ENCODE data around the gene EEF1E1. TPM values are rescaled to one million over a fixed set of nuclear protein-coding genes. Genes with fewer than 3 reads are reported as not detected.

EEF1E1 gene
- total and polyA plus RNA-seq, 9 of the 15 experiments (the other 6 are each of a cell fraction or from before 2014, with no cell fraction given) = 135 to 1,355 (median 327) TPM

DNA sequence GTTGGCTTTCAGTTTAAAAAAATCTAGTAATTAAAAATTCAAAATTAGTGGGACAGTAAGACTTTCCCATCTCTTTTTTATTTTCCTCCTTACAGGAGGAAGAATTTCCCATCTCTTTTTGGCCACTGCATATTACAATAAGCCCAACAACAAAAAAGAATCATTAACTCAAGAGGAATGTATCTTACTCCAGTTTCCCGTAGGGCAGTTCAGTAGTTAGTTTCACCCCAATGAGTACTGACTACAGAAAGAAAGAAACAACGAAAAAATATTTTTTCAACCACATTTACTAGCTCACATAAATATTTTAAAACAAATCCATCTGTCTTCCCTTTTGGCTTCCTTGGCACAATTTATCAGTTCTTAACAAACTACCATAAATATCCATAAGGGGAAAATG is 23.2 kb downstream of the EEF1E1 start (continued):
- TF ChIP-seq, protein P1, sequence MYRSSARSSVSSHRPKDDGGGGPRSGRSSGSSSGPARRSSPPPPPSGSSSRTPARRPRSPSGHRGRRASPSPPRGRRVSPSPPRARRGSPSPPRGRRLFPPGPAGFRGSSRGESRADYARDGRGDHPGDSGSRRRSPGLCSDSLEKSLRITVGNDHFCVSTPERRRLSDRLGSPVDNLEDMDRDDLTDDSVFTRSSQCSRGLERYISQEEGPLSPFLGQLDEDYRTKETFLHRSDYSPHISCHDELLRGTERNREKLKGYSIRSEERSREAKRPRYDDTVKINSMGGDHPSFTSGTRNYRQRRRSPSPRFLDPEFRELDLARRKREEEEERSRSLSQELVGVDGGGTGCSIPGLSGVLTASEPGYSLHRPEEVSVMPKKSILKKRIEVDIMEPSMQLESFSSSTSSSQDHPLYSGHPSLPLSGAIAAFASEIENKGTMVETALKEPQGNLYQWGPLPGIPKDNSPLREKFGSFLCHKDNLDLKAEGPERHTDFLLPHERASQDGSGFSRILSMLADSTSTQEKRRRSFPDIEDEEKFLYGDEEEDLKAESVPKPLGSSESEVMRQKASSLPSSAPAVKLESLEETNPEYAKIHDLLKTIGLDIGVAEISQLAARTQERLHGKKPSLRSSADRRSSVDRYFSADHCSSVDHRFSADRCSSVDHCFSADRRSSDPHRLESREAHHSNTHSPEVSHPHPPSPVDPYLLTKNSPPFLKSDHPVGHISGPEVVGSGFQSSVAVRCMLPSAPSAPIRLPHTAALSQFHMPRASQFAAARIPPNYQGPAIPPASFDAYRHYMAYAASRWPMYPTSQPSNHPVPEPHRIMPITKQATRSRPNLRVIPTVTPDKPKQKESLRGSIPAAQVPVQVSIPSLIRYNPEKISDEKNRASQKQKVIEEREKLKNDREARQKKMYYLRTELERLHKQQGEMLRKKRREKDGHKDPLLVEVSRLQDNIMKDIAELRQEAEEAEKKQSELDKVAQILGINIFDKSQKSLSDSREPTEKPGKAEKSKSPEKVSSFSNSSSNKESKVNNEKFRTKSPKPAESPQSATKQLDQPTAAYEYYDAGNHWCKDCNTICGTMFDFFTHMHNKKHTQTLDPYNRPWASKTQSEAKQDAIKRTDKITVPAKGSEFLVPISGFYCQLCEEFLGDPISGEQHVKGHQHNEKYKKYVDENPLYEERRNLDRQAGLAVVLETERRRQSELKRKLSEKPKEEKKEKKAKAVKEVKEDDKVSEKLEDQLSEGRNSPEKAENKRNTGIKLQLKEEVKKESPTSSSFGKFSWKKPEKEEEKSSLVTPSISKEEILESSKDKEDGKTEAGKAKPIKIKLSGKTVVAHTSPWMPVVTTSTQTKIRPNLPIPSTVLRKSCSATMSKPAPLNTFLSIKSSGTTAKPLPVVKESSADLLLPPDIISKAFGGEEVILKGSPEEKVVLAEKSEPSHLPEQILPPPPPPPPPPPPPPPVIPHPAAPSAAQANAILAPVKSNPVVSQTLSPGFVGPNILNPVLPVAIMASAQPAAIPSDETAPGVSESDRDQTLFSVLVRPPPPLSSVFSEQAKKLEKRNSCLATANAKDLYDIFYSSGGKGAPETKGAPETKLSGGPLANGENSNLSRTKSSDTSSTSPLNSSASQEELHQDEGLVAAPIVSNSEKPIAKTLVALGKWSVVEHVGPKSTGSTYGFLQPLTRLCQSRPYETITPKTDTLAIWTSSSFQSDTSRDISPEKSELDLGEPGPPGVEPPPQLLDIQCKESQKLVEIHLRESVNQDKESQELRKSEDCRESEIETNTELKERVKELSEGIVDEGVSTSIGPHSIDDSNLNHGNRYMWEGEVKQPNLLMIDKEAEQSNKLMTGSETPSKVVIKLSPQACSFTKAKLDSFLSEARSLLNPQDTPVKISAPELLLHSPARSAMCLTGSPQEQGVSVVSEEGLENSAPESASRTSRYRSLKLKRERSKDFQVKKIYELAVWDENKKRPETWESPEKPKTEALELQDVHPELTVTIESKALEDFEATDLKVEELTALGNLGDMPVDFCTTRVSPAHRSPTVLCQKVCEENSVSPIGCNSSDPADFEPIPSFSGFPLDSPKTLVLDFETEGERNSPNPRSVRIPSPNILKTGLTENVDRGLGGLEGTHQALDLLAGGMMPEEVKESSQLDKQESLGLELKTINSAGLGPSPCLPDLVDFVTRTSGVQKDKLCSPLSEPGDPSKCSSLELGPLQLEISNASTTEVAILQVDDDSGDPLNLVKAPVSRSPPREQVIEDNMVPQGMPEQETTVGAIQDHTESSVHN (IDR thresholded peaks at IDR 0.05; ENCODE audit: borderline replicate concordance in 1 of 2, low read depth in 1 of 2) = no peak
- TF ChIP-seq ZNF146 (CRISPR knock-in tag; IDR thresholded peaks at IDR 0.05; ENCODE audit: unreplicated experiment) = no peak
